ENCODE results near the gene CLNS1A. TPM values are rescaled to one million over a fixed set of nuclear protein-coding genes. Genes with fewer than 3 reads are reported as not detected.

Gene CLNS1A, protein sequence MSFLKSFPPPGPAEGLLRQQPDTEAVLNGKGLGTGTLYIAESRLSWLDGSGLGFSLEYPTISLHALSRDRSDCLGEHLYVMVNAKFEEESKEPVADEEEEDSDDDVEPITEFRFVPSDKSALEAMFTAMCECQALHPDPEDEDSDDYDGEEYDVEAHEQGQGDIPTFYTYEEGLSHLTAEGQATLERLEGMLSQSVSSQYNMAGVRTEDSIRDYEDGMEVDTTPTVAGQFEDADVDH
- total RNA-seq = 64.5 TPM
- long read RNA-seq, transcript CLNS1A-204 (7 exons, 2,993 nt) = major isoform, 49 of 57 reads
- long read RNA-seq, partial matches to known transcripts = 1 of 57 reads
- long read RNA-seq, other reads (novel, unspliced or antisense) = 6 of 57 reads

GRCh38 chr11:77637345-77638165 is at the start of gene CLNS1A:
CLNS1A (minus strand) TSS chr11:77637794; CDS start chr11:77637714, 80 bp downstream.
- Histone ChIP-seq H3K36me3 (no peaks in the 10 kb centered on the region), H3K4me1 (peaks cover 12% of the 10 kb centered on the region), H3K9me3 (no peaks in the 10 kb centered on the region), H3K27me3 (no peaks in the 10 kb centered on the region), H3K27ac (peak within 1 kb of the TSS; percentile 87), H3K4me3 (peak within 1 kb of the TSS; percentile 100)
- peak; percentile 89 for DNase-seq
- peak; percentile 99 for ATAC-seq
- intact Hi-C loops (cut with DNase I) = no loop called here
- TF ChIP-seq, protein P1, sequence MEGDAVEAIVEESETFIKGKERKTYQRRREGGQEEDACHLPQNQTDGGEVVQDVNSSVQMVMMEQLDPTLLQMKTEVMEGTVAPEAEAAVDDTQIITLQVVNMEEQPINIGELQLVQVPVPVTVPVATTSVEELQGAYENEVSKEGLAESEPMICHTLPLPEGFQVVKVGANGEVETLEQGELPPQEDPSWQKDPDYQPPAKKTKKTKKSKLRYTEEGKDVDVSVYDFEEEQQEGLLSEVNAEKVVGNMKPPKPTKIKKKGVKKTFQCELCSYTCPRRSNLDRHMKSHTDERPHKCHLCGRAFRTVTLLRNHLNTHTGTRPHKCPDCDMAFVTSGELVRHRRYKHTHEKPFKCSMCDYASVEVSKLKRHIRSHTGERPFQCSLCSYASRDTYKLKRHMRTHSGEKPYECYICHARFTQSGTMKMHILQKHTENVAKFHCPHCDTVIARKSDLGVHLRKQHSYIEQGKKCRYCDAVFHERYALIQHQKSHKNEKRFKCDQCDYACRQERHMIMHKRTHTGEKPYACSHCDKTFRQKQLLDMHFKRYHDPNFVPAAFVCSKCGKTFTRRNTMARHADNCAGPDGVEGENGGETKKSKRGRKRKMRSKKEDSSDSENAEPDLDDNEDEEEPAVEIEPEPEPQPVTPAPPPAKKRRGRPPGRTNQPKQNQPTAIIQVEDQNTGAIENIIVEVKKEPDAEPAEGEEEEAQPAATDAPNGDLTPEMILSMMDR (IDR thresholded peaks at IDR 0.05) = no peak

- DNase-seq (no peak), ATAC-seq (no peak)
- Histone ChIP-seq H3K27me3 (no peaks in the 10 kb centered on the region), H3K9me3 (no peaks in the 10 kb centered on the region), H3K4me1 (no peaks in the 10 kb centered on the region), H3K4me3 (no peak overlapping the region), H3K36me3 (peaks cover 94% of the 10 kb centered on the region), H3K27ac (no peak overlapping the region)
- TF ChIP-seq, protein P1 (IDR thresholded peaks at IDR 0.05) = no peak
- intact Hi-C loops (cut with DNase I) = no loop called here
Measured at GRCh38 chr11:77687088-77687487, 49.5 kb upstream of the CLNS1A start.

DNA sequence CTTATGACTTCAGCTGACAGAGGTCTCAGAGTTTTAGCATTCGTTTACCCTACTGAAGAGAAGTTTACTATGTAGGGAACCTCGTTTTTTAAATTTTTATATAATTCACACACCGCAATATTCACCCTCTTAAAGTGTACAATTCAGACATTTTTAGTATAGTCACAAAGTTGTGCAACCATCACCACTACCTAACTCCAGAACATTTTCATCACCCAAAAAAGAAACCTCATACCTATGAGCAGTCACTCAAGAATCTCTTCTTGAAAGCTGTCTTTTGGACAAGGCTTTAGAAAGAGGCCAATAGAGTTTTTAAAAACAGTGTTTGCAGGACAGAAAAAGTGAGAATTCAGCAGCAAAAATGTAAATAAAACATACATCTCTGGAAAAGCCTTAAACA is 39.5 kb upstream of the CLNS1A start:
- no peaks in the 10 kb centered on the region for H3K27me3 ChIP-seq
- ATAC-seq = no peak
- H3K27ac ChIP-seq = no peak overlapping the region
- peaks cover 84% of the 10 kb centered on the region for H3K36me3 ChIP-seq
- H3K9me3 ChIP-seq = no peaks in the 10 kb centered on the region
- intact Hi-C loops (cut with DNase I) = no loop called here
- H3K4me3 ChIP-seq = no peak overlapping the region
- DNase-seq = no peak
- TF ChIP-seq, protein P1 (IDR thresholded peaks at IDR 0.05) = no peak
- no peaks in the 10 kb centered on the region for H3K4me1 ChIP-seq

GRCh38 chr11:77672264-77672663 is 34.7 kb upstream of the CLNS1A start:
- intact Hi-C loops (cut with DNase I) = no loop called here
- Histone ChIP-seq H3K27ac (no peak overlapping the region), H3K4me3 (no peak overlapping the region), H3K9me3 (no peaks in the 10 kb centered on the region), H3K36me3 (peaks cover 98% of the 10 kb centered on the region), H3K27me3 (no peaks in the 10 kb centered on the region), H3K4me1 (no peaks in the 10 kb centered on the region)
- TF ChIP-seq, protein P1 (IDR thresholded peaks at IDR 0.05) = no peak
- DNase-seq = no peak
- ATAC-seq = no peak

DNA sequence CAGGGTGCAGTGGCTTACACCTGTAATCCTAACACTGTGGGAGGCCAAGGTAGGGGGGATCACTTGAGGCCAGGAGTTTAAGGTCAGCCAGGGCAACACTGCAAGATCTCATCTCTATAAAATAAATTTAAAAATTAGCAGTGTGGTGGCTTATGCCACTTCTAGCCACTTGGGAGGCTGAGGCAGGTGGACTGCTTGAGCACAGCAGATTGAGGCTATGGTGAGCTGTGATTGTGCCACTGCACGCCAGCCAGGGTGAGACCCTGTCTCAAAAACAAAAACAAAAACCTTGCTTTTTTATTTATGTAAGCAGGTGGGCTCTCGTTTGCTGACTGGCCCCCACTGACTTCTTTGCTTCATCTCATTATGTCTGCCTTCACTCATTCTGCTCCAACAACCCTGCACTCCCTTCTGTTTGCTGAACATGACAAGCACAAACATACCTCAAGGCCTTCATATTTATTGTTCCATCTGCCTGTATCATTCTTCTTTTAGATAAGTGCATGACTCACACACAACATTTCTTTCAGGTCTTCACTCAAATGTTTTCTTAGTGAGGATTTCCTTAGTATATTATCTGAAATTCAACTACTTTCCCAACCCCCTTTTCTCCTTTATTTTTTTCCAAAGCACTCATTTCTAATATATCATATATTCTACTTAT is 32.4 kb upstream of the CLNS1A start:
- intact Hi-C loops (cut with DNase I) = no loop called here
- Histone ChIP-seq H3K4me1 (no peaks in the 10 kb centered on the region), H3K36me3 (peaks cover 89% of the 10 kb centered on the region), H3K4me3 (no peak overlapping the region), H3K27me3 (no peaks in the 10 kb centered on the region), H3K27ac (no peak overlapping the region), H3K9me3 (no peaks in the 10 kb centered on the region)
- ATAC-seq (no peak), DNase-seq (no peak)
- TF ChIP-seq, protein P1 (IDR thresholded peaks at IDR 0.05) = no peak

All from upper lobe of right lung (tissue), 1 donor.